ENCODE results near the gene DOP1A. TPM values are rescaled to one million over a fixed set of nuclear protein-coding genes. Genes with fewer than 3 reads are reported as not detected.

DOP1A gene
- total RNA-seq, 1 donor from 2014 or later: 36.9 TPM

- peaks cover 56% of the 10 kb centered on the region for H3K36me3 Mint-ChIP-seq
- H3K27ac Mint-ChIP-seq: peak overlapping the region; percentile 76
- no peaks in the 10 kb centered on the region for H3K9me3 Mint-ChIP-seq
- H3K4me1 Mint-ChIP-seq: peaks cover 13% of the 10 kb centered on the region
- H3K4me3 Mint-ChIP-seq: no peak overlapping the region
- no peaks in the 10 kb centered on the region for H3K27me3 Mint-ChIP-seq (ENCODE audit: low read depth)
- TF ChIP-seq CTCF (IDR thresholded peaks at IDR 0.05; ENCODE audit: unreplicated experiment): no peak
- DNase-seq (ENCODE audit: low spot score in 2 of 2, unreplicated experiment in 2 of 2): no peak
These were observed 101.6 kb downstream of the DOP1A start for GRCh38 chr6:83169106-83169505.

DNA sequence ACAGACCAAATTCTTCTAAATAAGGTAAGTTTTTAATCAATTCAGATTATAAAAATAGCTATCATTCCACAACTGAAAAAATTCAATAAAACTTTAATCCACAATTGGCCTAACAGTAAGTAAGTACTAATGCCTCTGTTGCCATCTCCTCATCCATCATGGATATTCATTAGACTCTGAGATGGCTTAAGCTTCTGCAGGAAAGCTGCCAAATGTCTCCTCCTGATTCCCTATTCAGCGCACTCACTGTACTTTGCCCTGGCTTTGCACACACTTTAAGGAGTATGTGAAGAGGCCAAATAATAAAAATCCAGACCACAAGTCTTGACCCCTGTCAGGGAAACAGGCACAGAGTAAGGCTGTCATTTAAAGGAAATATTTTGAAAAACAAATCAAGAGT is 102.0 kb downstream of the DOP1A start:
- Mint-ChIP-seq H3K36me3 (peaks cover 57% of the 10 kb centered on the region), H3K4me3 (no peak overlapping the region), H3K9me3 (no peaks in the 10 kb centered on the region), H3K4me1 (peaks cover 13% of the 10 kb centered on the region), H3K27me3 (ENCODE audit: low read depth) (no peaks in the 10 kb centered on the region), H3K27ac (peak overlapping the region; percentile 76)
- TF ChIP-seq CTCF (IDR thresholded peaks at IDR 0.05; ENCODE audit: unreplicated experiment): no peak
- no peak for DNase-seq (ENCODE audit: low spot score in 2 of 2, unreplicated experiment in 2 of 2)

- no peak for DNase-seq (ENCODE audit: low spot score in 2 of 2, unreplicated experiment in 2 of 2)
- peaks cover 52% of the 10 kb centered on the region for H3K36me3 Mint-ChIP-seq
- H3K4me3 Mint-ChIP-seq: no peak overlapping the region
- H3K4me1 Mint-ChIP-seq: peaks cover 2% of the 10 kb centered on the region
- H3K27me3 Mint-ChIP-seq (ENCODE audit: low read depth): no peaks in the 10 kb centered on the region
- no peaks in the 10 kb centered on the region for H3K9me3 Mint-ChIP-seq
- TF ChIP-seq CTCF (IDR thresholded peaks at IDR 0.05; ENCODE audit: unreplicated experiment): no peak
- H3K27ac Mint-ChIP-seq: no peak overlapping the region
These were observed 108.8 kb downstream of the DOP1A start for GRCh38 chr6:83176246-83176645.

DNA sequence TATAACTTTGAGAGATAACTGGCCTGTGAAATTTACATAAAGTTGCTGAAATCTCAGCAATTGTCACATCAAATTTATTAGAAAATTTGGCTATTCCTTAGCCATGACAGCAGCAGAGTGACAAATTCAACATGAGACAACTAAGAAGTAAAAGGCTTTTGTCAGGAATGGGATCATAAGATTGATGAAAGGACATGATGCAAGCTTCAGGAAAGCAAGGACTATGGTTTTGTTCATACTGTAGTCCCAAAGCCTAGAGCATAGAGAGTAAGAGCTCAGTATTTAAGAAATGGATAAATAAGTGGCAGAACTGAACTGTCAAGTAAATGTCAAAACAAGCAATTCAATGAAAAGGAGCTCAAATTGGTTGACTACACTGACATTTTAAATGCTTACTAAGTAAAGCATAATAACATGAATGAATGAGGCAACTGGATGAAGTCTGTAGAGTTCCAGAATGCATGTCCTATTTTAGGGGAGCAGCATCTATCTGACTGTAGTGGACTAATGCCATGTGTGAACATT is 113.0 kb downstream of the DOP1A start:
- no peak for TF ChIP-seq CTCF (IDR thresholded peaks at IDR 0.05; ENCODE audit: unreplicated experiment)

DNA sequence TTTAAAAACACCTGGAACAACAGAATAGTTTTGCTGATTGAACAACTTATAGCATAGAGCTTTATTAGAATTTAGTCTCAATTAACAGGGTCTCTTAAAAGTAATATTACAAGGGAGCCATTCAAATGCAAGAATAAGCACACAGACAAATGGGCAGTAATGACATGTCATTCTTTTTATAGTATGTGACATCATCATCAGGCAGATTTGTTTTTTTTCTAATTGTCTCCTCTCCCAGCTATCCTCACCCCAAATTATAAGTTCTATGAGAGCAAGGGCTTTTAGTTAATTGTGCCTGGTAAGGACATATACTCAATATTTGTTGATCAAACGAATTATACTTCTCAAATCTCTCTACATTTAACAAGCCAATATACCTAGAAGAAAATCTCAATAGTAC is 114.6 kb downstream of the DOP1A start:
- no peak for TF ChIP-seq CTCF (IDR thresholded peaks at IDR 0.05; ENCODE audit: unreplicated experiment)
- Mint-ChIP-seq H3K36me3 (peaks cover 49% of the 10 kb centered on the region), H3K27ac (no peak overlapping the region), H3K27me3 (ENCODE audit: low read depth) (no peaks in the 10 kb centered on the region), H3K9me3 (no peaks in the 10 kb centered on the region), H3K4me3 (no peak overlapping the region), H3K4me1 (no peaks in the 10 kb centered on the region)
- DNase-seq (ENCODE audit: low spot score in 2 of 2, unreplicated experiment in 2 of 2): no peak

More for the DNA sequence above, 113.0 kb downstream of the DOP1A start:
- no peaks in the 10 kb centered on the region for H3K27me3 Mint-ChIP-seq (ENCODE audit: low read depth)
- H3K9me3 Mint-ChIP-seq: no peaks in the 10 kb centered on the region
- H3K4me3 Mint-ChIP-seq: no peak overlapping the region
- no peak for DNase-seq (ENCODE audit: low spot score in 2 of 2, unreplicated experiment in 2 of 2)
- H3K27ac Mint-ChIP-seq: no peak overlapping the region
- H3K4me1 Mint-ChIP-seq: peaks cover 2% of the 10 kb centered on the region
- peaks cover 50% of the 10 kb centered on the region for H3K36me3 Mint-ChIP-seq

Measured in mesothelial cell of epicardium (in vitro differentiated cells).